Loucy (cell line): Measurements from ENCODE around the gene IGHMBP2.

Experiments
- H2AFZ ChIP-seq: fragments of 200-600 bp; sonication (generic); 2 replicates; pipeline ENCODE4 v1.6.0; 2016; ENCODE audit warnings: antibody characterized with exemption, mild to moderate bottlenecking, low read length, moderate library complexity
- H3F3A ChIP-seq: fragments of 200-600 bp; 2 replicates; pipeline ENCODE4 v1.6.0; 2016; ENCODE audit warnings: antibody characterized with exemption, low read depth, mild to moderate bottlenecking
- H3K27me3 ChIP-seq: fragments of 200-600 bp; sonication (generic); 2 replicates; pipeline ENCODE4 v1.6.1; 2014; ENCODE audit warnings: low read length, mild to moderate bottlenecking; ENCODE audit not compliant: insufficient read depth, poor library complexity, severe bottlenecking
- H3K36me3 ChIP-seq: fragments of 200-600 bp; sonication (generic); 2 replicates; pipeline ENCODE4 v1.6.1; 2016; ENCODE audit warnings: low read length; ENCODE audit not compliant: insufficient read depth
- H3K4me1 ChIP-seq: fragments of 200-600 bp; sonication (generic); 2 replicates; pipeline ENCODE4 v1.5.1; 2014; ENCODE audit warnings: low read length, mild to moderate bottlenecking; ENCODE audit not compliant: insufficient read depth, poor library complexity, severe bottlenecking
- H3K4me2 ChIP-seq: fragments of 200-600 bp; sonication (generic); 2 replicates; pipeline ENCODE4 v1.6.0; 2014; ENCODE audit warnings: antibody characterized with exemption, low read length, low read depth, mild to moderate bottlenecking; ENCODE audit not compliant: poor library complexity, severe bottlenecking
- H3K4me3 ChIP-seq: fragments of 200-600 bp; sonication (generic); 2 replicates; pipeline ENCODE4 v1.5.1; 2014; ENCODE audit warnings: low read length, mild to moderate bottlenecking, mixed read lengths; ENCODE audit not compliant: poor library complexity, severe bottlenecking
- H3K79me2 ChIP-seq: fragments of 200-600 bp; sonication (generic); 2 replicates; pipeline ENCODE4 v1.6.1; 2014; ENCODE audit warnings: low read length; ENCODE audit not compliant: insufficient read depth
- H3K9ac ChIP-seq: fragments of 200-600 bp; sonication (generic); 2 replicates; pipeline ENCODE4 v1.6.0; 2014; ENCODE audit warnings: mild to moderate bottlenecking, low read depth, low read length, moderate library complexity; ENCODE audit not compliant: poor library complexity, severe bottlenecking
- H3K9me2 ChIP-seq: fragments of 200-600 bp; sonication (generic); replicated peaks from 2 replicates; pipeline ENCODE4 v1.6.1; 2016; ENCODE audit warnings: low read depth, low read length, mixed read lengths
- H3K9me3 ChIP-seq: fragments of 200-600 bp; sonication (generic); 2 replicates; pipeline ENCODE4 v1.6.1; 2014; ENCODE audit warnings: mild to moderate bottlenecking, antibody characterized with exemption, low read length, low read depth; ENCODE audit not compliant: insufficient read depth
- H4K20me1 ChIP-seq: fragments of 200-600 bp; sonication (generic); 2 replicates; pipeline ENCODE4 v1.6.0; 2014; ENCODE audit warnings: antibody characterized with exemption, low read length, mild to moderate bottlenecking; ENCODE audit not compliant: insufficient read depth, poor library complexity, severe bottlenecking
- EZH2phosphoT487 ChIP-seq: fragments of 200-600 bp; IDR thresholded peaks from 2 replicates; pipeline ENCODE4 v1.6.1; 2018; ENCODE audit warnings: antibody characterized with exemption, mild to moderate bottlenecking, moderate library complexity, borderline replicate concordance
- TF ChIP-seq, protein P1 (sequence below): fragments of 200-600 bp; sonication (generic); conservative IDR thresholded peaks from 2 replicates; pipeline ENCODE4 v1.5.1; 2014; ENCODE audit warnings: mild to moderate bottlenecking, antibody characterized with exemption, low read length

The IGHMBP2 gene

GRCh38 chr11:68905421-68906360, 2.0 kb downstream of the IGHMBP2 start:
- Histone ChIP-seq H3K79me2 (peaks cover 54% of the 10 kb centered on the region), H3K4me2 (peak overlapping the region; percentile 90), H3K4me1 (peaks cover 24% of the 10 kb centered on the region), H3K9me3 (no peaks in the 10 kb centered on the region), H3K36me3 (peaks cover 11% of the 10 kb centered on the region; the same call in 1 of the 2 replicates), H3K27me3 (no peaks in the 10 kb centered on the region), H4K20me1 (no peaks in the 10 kb centered on the region), H2AFZ (no peak overlapping the region), H3K9me2 (no peaks in the 10 kb centered on the region), H3K9ac (peak overlapping the region; percentile 83), H3K4me3 (peak overlapping the region; percentile 95), H3F3A (no peaks in the 10 kb centered on the region)
- TF ChIP-seq EZH2phosphoT487: no peak

DNA sequence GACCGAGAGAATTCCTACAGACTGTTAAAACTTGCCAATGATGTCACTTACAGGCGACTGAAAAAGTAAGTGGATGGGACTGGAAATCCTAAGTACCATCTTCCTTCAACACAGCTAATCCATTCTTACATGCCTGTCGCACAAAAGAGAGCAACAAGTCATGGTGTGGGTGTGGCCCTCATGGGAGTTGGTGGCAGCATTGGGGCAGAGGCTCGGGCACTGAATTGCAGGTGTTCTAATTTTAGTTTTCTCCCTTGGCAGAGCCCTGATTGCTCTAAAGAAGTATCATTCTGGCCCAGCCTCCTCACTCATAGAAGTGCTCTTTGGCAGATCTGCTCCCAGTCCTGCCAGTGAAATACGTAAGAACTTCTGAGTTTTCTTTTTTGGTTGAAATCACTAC, 4.6 kb downstream of the IGHMBP2 start:
- Histone ChIP-seq H4K20me1 (no peaks in the 10 kb centered on the region), H3K4me2 (no peak overlapping the region), H3K79me2 (peaks cover 28% of the 10 kb centered on the region), H2AFZ (no peak overlapping the region), H3K27me3 (no peaks in the 10 kb centered on the region), H3K9me3 (no peaks in the 10 kb centered on the region), H3K9me2 (no peaks in the 10 kb centered on the region), H3F3A (no peaks in the 10 kb centered on the region), H3K36me3 (peaks cover 30% of the 10 kb centered on the region; the same call in 1 of the 2 replicates), H3K9ac (no peak overlapping the region), H3K4me1 (peaks cover 10% of the 10 kb centered on the region), H3K4me3 (no peak overlapping the region)
- no peak for TF ChIP-seq EZH2phosphoT487
- TF ChIP-seq, protein P1, sequence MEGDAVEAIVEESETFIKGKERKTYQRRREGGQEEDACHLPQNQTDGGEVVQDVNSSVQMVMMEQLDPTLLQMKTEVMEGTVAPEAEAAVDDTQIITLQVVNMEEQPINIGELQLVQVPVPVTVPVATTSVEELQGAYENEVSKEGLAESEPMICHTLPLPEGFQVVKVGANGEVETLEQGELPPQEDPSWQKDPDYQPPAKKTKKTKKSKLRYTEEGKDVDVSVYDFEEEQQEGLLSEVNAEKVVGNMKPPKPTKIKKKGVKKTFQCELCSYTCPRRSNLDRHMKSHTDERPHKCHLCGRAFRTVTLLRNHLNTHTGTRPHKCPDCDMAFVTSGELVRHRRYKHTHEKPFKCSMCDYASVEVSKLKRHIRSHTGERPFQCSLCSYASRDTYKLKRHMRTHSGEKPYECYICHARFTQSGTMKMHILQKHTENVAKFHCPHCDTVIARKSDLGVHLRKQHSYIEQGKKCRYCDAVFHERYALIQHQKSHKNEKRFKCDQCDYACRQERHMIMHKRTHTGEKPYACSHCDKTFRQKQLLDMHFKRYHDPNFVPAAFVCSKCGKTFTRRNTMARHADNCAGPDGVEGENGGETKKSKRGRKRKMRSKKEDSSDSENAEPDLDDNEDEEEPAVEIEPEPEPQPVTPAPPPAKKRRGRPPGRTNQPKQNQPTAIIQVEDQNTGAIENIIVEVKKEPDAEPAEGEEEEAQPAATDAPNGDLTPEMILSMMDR: no peak

GRCh38 chr11:68910965-68911364, 7.3 kb downstream of the IGHMBP2 start:
- H3F3A ChIP-seq: no peaks in the 10 kb centered on the region
- no peak overlapping the region for H2AFZ ChIP-seq
- H3K27me3 ChIP-seq: no peaks in the 10 kb centered on the region
- H3K36me3 ChIP-seq: peaks cover 44% of the 10 kb centered on the region; the same call in 1 of the 2 replicates
- H3K9me3 ChIP-seq: no peaks in the 10 kb centered on the region
- H3K9me2 ChIP-seq: no peaks in the 10 kb centered on the region
- H3K4me1 ChIP-seq: no peaks in the 10 kb centered on the region
- H4K20me1 ChIP-seq: no peaks in the 10 kb centered on the region
- no peak overlapping the region for H3K4me3 ChIP-seq
- H3K79me2 ChIP-seq: peaks cover 3% of the 10 kb centered on the region; the same call in 1 of the 2 replicates
- TF ChIP-seq, protein P1: no peak
- no peak for TF ChIP-seq EZH2phosphoT487
- no peak overlapping the region for H3K9ac ChIP-seq
- H3K4me2 ChIP-seq: no peak overlapping the region
